Mucosa of stomach (tissue), 1 donor: ENCODE results near the gene MAGEB4.

Source experiments
- H3K27me3 ChIP-seq: one replicate; pipeline ENCODE4 v1.7.0; 2013; ENCODE audit warnings: mild to moderate bottlenecking, low read length; ENCODE audit not compliant: control insufficient read depth, insufficient read depth
- H3K36me3 ChIP-seq: one replicate; pipeline ENCODE4 v1.7.0; 2013; ENCODE audit warnings: low read length; ENCODE audit not compliant: control insufficient read depth, insufficient read depth
- H3K4me1 ChIP-seq: one replicate; pipeline ENCODE4 v1.7.0; 2013; ENCODE audit warnings: mild to moderate bottlenecking, low read length; ENCODE audit not compliant: control insufficient read depth, insufficient read depth
- H3K4me3 ChIP-seq: one replicate; pipeline ENCODE4 v1.7.0; 2013; ENCODE audit warnings: low read length
- H3K9ac ChIP-seq: one replicate; pipeline ENCODE4 v1.7.0; 2013; ENCODE audit warnings: mild to moderate bottlenecking, low read length, moderate library complexity
- H3K9me3 ChIP-seq: one replicate; pipeline ENCODE4 v1.7.0; 2013; ENCODE audit warnings: mild to moderate bottlenecking, low read length, moderate library complexity; ENCODE audit not compliant: control insufficient read depth
- donor health status: Pancreatic carcinoma.

The MAGEB4 gene

GRCh38 chrX:30248854-30249253 is 7.1 kb downstream of the MAGEB4 start:
- Histone ChIP-seq H3K27me3 (no peaks in the 10 kb centered on the region), H3K9me3 (no peaks in the 10 kb centered on the region), H3K36me3 (no peaks in the 10 kb centered on the region), H3K9ac (no peak overlapping the region), H3K4me3 (no peak overlapping the region), H3K4me1 (no peaks in the 10 kb centered on the region)

DNA sequence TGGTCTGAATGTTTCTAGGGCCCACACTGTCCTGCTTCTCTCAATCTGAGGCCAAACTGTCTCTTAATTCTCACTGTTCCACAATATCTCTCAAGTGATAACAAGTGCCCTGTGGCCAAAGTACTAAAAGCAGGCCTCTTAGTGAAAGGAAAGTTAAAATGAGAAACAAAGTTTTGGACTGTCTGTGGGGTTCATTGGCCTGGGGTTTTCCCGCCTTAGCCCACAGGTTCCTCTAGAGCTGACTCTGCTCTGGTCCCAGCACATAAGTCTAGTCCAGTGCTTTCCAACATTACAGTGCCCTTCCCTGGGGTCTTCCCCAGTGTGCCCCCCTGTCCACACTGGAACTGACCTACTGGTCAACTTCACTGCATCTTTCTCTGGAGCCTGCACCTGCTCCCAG is 11.5 kb downstream of the MAGEB4 start:
- no peaks in the 10 kb centered on the region for H3K4me1 ChIP-seq
- no peaks in the 10 kb centered on the region for H3K9me3 ChIP-seq
- no peaks in the 10 kb centered on the region for H3K27me3 ChIP-seq
- H3K4me3 ChIP-seq = no peak overlapping the region
- H3K9ac ChIP-seq = no peak overlapping the region
- no peaks in the 10 kb centered on the region for H3K36me3 ChIP-seq

GRCh38 chrX:30259927-30260326 is 18.1 kb downstream of the MAGEB4 start:
- Histone ChIP-seq H3K4me1 (no peaks in the 10 kb centered on the region), H3K9ac (no peak overlapping the region), H3K4me3 (no peak overlapping the region), H3K27me3 (no peaks in the 10 kb centered on the region), H3K9me3 (no peaks in the 10 kb centered on the region), H3K36me3 (no peaks in the 10 kb centered on the region)

GRCh38 chrX:30261012-30261411 is 19.2 kb downstream of the MAGEB4 start:
- Histone ChIP-seq H3K4me1 (no peaks in the 10 kb centered on the region), H3K36me3 (no peaks in the 10 kb centered on the region), H3K9me3 (no peaks in the 10 kb centered on the region), H3K4me3 (no peak overlapping the region), H3K27me3 (no peaks in the 10 kb centered on the region), H3K9ac (no peak overlapping the region)

- H3K9me3 ChIP-seq = no peaks in the 10 kb centered on the region
Observed at GRCh38 chrX:30262763-30263162, 21.0 kb downstream of the MAGEB4 start.

DNA sequence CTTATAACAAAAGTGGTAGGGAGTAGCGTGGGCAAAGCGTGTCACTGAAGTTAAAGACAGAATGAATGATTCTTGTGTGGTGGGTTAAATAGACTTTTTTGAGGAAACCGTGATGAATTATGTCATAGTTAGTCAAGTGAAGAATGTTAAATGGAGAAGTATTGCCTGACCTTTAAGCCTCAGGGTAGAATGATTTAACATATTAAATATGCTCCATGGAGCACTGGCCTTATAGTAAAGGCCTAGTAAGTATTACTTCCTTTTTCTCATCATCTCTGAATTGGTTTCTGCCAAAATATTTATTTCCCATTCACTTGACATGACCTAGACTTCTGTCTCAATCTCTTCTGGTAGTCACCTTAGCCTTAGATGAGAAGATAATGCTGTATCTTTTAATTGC is 28.8 kb downstream of the MAGEB4 start:
- H3K4me3 ChIP-seq = no peak overlapping the region
- no peaks in the 10 kb centered on the region for H3K27me3 ChIP-seq
- no peak overlapping the region for H3K9ac ChIP-seq
- no peaks in the 10 kb centered on the region for H3K9me3 ChIP-seq
- H3K4me1 ChIP-seq = no peaks in the 10 kb centered on the region
- H3K36me3 ChIP-seq = no peaks in the 10 kb centered on the region

More at GRCh38 chrX:30262763-30263162, 21.0 kb downstream of the MAGEB4 start:
- Histone ChIP-seq H3K4me3 (no peak overlapping the region), H3K36me3 (no peaks in the 10 kb centered on the region), H3K9ac (no peak overlapping the region), H3K4me1 (no peaks in the 10 kb centered on the region), H3K27me3 (no peaks in the 10 kb centered on the region)

- Histone ChIP-seq H3K36me3 (no peaks in the 10 kb centered on the region), H3K9ac (no peak overlapping the region), H3K9me3 (no peaks in the 10 kb centered on the region), H3K27me3 (no peaks in the 10 kb centered on the region), H3K4me3 (no peak overlapping the region), H3K4me1 (peaks cover 4% of the 10 kb centered on the region)
Observed at GRCh38 chrX:30275498-30275897, 33.7 kb downstream of the MAGEB4 start.

GRCh38 chrX:30278365-30278764 is 36.6 kb downstream of the MAGEB4 start:
- H3K27me3 ChIP-seq = no peaks in the 10 kb centered on the region
- H3K9ac ChIP-seq = no peak overlapping the region
- no peaks in the 10 kb centered on the region for H3K9me3 ChIP-seq
- H3K4me1 ChIP-seq = peaks cover 4% of the 10 kb centered on the region
- H3K36me3 ChIP-seq = no peaks in the 10 kb centered on the region
- no peak overlapping the region for H3K4me3 ChIP-seq

DNA sequence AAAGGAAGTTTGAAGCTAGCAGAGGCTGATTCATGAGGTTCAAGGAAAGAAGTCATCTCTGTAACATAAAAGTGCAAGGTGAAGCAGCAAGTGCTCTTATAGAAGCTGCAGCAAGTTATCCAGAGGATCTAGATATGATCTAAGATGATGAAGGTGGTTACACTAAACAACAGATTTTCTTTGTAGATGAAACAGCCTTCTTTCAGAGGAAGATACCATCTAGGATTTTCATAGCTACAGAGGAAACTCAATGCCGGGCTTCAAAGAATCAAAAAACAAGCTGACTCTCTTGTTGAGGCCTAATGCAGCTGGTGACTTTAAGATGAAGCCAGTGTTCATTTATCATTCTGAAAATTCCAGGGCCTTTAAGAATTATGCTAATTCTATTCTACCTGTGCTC is 38.6 kb downstream of the MAGEB4 start:
- Histone ChIP-seq H3K4me3 (no peak overlapping the region), H3K27me3 (no peaks in the 10 kb centered on the region), H3K9me3 (no peaks in the 10 kb centered on the region), H3K4me1 (peaks cover 9% of the 10 kb centered on the region), H3K36me3 (no peaks in the 10 kb centered on the region), H3K9ac (no peak overlapping the region)

DNA sequence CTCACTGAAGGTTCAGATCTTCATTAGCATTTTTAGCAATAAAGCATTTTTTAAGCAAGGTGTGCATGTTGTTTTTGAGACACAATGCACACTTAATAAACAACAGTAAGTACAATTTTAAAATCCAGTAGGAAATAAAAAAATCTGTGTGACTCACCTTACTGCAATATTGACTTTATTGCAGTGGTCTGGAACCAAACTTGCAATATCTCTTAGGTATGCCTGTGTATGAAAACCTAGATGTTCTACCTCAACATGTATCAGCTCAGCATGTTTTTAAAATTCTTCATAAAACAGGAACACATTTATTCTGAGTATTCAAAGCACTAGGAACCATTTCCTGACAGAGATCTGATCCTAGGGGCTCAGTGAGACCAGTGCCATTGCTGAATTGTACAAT is 40.7 kb downstream of the MAGEB4 start:
- Histone ChIP-seq H3K9ac (no peak overlapping the region), H3K4me3 (no peak overlapping the region), H3K36me3 (no peaks in the 10 kb centered on the region), H3K27me3 (no peaks in the 10 kb centered on the region), H3K9me3 (no peaks in the 10 kb centered on the region), H3K4me1 (peaks cover 9% of the 10 kb centered on the region)

DNA sequence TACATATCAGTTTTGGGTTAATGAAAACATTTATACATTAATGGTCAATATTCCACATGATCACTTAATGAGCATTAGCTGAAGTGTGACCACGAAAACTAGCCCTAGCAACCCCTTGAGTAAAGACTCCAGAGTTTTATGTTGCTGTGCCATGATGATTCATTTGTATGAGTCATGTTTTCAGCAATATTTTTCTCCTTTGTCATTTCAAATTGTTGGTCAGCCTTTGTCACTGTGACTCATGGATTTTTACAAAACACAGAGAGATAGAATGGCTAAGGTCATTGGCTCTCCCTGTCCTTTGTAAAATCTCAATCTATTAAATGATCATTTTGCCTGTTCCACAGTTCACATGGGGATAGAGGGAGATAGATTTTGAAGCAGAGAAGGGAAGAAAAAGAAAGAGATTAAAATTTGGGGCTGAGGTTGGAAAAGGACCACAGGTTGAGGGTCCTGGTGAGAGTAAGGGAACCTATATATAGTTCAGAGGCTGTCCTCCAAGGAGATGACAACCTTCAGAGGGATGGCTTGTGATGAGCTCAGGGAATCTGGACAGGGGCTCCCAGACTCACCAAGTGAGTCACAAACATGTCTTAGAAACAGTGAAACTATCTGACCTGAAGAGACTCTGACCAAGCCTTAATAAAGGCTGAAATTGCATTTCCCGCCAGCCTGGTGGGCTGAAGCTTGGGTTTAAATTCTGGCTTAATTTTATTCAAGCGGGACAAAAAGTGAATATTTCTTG is 41.8 kb downstream of the MAGEB4 start:
- Histone ChIP-seq H3K9me3 (no peaks in the 10 kb centered on the region), H3K4me1 (peaks cover 9% of the 10 kb centered on the region), H3K36me3 (no peaks in the 10 kb centered on the region), H3K27me3 (no peaks in the 10 kb centered on the region), H3K4me3 (no peak overlapping the region), H3K9ac (no peak overlapping the region)
